ENCODE data around the gene FNDC1.

GRCh38 chr6:159148641-159149040, 20.6 kb upstream of the FNDC1 start:
- no peak for TF ChIP-seq CTCF (IDR thresholded peaks at IDR 0.05; ENCODE audit: low read depth, low read length, poor library complexity, severe bottlenecking)
- no peak for TF ChIP-seq EZH2phosphoT487 (IDR thresholded peaks at IDR 0.05; ENCODE audit: borderline replicate concordance, low read length)
